ENCODE measurements around the gene OS9. TPM values are rescaled to one million over a fixed set of nuclear protein-coding genes. Genes with fewer than 3 reads are reported as not detected.

OS9 gene
- total RNA-seq, 1 donor from 2014 or later, result 150 TPM

DNA sequence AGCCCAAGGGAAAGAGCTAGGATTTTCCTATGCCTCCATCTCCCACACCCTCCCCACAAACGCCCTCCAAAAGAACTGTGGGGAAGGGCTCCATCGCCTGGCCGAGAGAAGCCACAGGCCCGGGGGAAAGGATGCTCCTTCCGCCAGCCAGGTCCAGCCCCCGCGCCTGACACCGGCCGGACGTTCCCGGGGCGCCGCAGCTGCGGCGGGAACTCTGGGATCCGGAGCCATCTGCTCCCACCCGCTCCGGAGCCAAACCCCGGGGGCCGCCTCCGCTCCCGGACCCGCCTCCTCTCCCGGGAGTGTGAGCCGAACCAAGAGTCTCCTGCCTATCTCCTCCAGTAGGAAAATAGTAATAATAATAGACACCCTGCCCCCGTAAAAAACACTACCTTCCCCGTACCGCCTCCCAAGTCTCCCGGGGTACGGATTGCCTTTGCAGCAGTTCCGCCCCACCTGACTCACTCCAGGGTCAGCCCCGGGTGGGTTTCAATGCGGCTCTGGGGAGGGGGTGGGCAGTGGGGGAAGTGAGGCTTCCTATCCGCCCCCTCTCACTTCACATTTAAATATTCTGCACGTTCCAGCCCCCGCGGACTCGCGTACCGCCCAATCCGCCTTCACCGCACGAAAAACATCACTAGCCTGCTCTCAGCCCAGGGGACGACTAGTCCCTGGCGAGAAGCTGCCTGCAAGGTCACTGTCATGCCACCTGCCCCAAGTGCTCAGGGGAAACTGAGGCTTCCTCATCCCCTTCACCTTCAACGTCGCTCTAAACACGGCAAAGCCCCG lies 42.2 kb downstream of the OS9 start:
- DNase-seq (ENCODE audit: low spot score), result no peak

DNA sequence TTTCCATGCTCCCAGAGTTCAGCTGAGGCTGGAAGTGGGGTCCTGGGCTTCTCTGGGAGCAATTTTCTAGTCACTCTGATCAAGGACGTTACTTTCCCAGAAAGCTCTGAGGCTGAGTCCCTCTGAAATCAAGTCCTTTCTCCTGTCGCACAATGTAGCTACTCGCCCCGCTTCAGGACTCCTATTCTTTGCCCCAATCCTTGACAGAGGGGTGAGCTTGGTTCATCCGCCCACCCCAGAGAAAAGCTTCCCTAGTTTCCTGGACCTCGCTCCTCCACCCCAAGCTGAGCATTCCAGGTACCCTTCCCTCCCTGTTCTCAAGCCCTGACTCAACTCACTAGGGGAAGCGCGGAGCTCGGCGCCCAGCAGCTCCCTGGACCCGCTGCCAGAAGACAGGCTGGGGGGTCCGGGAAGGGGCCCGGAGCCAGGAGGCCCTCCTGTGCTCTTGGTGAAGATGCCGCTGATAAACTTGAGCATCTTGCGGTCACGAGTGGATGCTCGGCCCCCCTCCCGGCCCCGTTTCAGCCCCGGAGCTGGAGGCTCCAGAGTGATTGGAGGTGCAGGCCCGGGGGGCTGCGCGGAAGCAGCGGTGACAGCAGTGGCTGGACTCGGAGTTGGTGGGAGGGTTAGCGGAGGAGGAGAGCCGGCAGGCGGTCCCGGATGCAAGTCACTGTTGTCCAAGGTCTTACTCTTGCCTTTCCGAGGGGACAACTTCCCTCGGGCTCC lies 43.0 kb downstream of the OS9 start:
- no peak for DNase-seq (ENCODE audit: low spot score)

DNA sequence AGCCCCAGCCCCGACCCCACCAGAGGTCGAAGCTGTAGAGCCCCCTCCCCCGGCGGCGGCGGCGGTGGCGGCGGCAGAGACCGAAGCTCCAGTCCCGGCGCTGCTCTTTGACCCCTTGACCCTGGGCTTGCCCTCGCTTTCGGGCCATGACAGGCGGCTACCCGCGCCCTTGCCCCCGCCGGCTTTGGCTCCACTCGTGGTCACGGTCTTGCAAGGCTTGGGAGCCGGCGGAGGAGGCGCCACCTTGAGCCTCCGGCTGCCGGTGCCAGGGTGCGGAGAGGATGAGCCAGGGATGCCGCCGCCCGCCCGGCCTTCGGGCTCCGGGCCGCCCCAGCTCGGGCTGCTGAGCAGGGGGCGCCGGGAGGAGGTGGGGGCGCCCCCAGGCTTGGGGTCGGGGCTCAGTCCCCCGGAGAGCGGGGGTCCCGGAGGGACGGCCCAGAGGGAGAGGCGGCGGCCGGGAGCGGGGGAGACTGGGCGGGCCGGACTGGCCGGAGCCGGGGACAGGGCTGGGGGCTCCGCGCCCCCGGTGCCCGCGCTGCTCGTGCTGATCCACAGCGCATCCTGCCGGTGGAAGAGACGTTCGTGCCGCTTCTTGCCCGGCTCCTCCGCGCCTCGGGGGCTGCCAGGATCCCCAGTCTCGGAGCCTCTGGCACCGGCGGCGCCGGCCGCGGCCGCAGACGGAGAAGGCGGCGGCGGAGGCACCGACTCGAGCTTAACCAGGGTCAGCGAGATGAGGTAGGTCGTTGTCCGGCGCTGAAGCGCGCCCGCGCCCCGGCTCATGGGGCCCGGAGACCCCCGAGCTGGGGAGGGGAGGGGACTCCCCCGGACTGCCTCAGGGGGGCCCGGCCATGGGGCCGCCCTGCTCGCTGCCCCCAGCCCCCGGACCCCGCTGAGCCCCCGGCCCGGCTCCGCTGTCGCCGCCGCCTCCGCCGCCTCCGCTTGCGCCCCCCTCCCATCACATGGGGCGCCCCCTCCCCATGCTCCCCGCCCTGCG lies 43.8 kb downstream of the OS9 start:
- no peak for DNase-seq (ENCODE audit: low spot score)

DNA sequence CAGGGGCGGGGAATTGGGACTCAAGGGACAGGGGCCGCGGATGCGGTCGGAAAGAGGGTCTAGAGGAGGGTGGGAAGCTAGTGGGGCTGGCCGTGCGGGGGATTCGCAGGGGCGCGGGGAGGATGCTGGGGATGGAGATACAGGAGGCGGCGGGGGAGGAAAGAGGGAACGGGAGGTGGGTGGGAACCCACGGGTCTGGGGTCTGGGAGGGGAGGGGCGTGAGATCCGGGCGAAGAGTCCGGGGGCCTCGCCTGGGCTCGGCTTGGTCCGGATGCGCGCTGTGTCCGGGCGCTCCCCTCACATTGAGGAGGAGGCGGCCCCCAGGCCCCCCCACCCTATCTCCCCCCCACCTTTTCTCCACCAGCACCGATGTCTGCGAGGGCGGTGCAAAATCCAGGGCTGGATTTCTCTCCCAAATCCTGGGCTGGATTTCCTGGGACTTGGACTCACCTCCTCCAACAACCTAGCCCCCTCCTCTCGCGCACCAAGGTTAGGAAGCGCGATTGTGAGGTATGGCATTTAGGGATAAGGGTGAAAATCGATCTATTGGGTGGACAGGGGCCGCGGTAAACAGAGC lies 44.8 kb downstream of the OS9 start, which contains the start of gene AGAP2:
AGAP2 (minus strand) TSS at position 82 of the 577 bp plus-strand sequence. CDS start 496 bp downstream, outside the sequence.
- DNase-seq (ENCODE audit: low spot score), result no peak

DNA sequence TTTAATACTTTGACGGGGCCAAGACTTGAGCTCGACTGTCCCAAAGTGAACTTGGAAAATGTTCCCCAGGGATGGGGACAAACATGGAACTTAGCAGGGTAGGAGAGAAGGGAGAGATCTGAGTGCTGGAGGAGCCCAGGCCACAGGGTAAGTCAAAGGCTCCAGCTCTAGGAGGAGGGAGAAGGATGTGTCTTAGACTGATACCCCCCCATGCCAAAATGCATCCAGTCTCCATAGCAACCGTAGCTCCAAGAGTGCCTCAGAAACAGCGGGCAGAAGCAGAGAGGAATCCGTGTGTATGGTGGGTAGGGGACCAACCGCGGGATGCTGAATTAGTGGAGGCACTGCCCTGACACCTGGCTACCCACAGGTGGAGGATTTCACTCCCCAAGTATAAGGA lies 45.5 kb downstream of the OS9 start:
- no peak for DNase-seq (ENCODE audit: low spot score)

DNA sequence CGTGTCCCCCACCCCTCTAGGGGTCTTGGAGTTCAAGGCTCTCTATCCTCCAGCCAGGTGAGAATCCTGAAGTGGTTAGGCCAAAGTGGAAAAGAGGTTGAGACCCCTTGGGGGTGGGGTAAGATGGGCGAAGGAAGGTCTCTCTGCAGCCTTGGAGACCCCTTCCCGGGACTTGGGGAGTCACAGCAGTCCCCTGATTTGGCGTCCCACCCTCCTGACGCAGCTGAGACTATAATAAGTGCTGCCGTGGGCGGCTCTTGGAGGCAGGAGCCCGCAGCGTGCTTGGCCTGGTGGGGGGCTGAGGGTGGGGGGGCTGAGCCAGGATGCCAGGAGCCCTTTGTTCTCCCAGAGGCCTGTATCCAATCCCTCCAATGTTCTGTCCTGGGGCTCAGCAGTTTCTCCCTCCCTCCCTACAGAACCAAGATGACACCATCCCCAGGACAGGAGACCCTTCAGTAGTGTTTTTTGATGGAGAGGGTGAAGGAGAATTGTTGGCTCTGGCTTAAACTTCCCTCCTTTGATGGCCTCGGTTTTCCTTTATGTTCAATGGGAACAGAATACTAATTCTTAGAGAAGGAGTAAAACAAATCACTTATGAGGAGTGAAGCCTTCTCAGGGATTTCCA lies 46.1 kb downstream of the OS9 start:
- DNase-seq (ENCODE audit: low spot score), result no peak

DNA sequence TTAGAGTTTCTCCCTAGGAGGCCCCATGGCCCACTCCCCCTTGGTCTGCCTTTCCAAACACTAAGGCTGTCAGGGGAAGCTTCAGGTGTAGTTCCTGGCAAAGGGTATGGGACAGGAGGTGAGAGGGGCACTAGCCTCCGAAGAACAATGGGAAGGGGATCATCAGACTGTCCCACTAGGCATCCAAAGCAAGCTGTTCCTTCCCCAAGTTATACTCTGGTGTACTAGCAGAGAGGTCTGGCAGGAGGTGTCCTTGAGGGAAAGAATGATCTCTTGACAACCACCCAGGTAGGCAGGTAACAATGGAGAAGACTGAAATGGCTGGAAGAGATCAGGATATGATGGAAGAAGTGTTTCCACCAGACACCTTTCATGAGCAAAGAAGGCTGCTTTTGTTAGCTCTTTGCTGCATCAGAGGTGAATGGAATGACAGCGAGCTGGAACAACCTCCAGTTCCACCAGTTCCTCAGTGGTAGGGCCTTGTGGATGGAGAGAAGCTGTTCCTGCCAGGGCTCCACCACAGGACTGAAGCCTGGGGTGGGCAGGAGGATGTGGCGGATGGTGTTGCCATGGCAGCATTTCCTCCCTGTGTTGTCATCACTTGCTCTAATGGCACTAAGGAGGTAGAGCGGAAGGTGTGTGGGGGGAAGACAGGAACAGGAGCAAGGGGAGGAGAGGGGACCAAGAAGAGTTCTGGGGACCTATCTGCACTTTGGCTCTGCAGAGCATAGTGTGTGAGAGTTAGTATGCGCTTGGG lies 46.9 kb downstream of the OS9 start:
- DNase-seq (ENCODE audit: low spot score), result no peak

DNA sequence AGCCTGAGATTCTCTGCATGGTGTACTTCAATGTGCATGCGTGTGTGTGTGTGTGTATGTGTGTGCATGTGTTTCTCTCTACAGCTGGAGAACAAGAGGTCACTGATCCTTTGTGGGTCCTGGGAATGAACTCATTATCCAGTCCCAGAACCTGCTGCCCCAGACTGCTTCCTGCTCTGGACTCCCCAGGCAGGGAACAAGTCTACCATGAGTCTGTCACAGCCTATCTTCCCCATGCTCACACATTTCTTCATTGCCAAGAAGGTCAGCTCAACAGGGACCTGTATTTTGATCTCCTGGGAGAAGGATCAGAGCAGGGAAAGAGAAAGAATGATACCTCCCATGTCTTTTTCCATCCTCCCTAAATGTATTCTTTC lies 47.5 kb downstream of the OS9 start:
- no peak for DNase-seq (ENCODE audit: low spot score)

DNA sequence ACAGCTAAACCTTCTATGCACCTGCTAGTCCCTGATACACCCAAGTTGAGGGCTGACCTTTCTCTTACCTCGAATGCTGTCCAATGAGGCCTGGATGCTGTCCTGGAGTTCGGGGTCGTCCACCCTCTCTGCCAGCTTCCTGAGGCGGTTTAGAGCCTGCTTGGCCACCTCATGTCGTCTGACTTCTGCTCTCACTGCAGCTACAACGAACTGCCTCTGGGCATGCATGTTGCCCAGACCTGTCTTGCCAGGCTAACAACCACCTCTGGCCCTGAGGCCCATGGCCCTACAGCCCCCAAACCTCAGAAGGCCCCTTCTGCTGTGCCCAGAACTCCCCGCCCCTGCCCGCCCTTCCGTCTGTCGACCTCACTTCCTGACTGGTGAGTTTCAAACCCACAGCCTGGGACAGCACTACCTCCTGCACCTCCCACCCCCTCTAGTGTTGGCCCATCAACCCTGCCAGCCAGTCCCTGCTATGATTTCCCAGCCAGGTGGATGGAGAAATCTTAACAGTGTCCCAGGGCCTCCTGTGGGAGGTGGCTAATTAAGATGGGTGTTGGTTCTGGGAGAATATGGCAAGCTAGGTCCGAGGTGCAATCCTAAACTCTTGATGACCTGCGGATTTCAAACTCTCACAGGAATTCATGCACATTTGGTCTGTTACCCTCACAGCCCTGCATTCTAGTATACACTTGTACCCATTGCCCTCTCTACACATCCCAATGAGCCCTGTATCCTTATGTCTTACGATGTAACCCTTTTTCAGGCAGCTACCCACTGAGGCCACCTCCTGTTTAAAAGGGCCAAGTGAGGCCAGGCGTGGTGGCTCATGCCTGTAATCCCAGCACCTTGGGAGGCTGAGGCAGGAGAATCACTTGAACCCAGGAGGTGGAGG lies 48.2 kb downstream of the OS9 start:
- DNase-seq (ENCODE audit: low spot score), result no peak

DNA sequence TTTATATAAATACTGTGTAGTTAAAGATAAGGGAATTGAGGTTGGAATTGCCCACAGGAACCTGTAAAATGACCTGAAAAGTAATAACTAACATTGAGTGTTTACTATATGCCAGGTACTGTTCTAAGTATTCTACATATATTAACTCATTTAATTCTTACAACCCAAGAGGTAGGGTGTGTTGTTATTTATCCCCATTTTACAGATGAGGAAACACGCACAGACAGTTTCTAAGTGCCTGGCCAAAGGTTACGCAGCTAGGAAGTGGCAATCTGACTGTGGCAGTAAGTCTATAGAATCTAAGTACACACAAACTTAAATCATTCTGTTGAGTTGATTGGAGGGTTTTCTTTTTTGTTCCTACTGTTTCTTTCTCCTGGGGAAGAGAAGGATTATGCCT lies 49.8 kb downstream of the OS9 start:
- DNase-seq (ENCODE audit: low spot score), result no peak

DNA sequence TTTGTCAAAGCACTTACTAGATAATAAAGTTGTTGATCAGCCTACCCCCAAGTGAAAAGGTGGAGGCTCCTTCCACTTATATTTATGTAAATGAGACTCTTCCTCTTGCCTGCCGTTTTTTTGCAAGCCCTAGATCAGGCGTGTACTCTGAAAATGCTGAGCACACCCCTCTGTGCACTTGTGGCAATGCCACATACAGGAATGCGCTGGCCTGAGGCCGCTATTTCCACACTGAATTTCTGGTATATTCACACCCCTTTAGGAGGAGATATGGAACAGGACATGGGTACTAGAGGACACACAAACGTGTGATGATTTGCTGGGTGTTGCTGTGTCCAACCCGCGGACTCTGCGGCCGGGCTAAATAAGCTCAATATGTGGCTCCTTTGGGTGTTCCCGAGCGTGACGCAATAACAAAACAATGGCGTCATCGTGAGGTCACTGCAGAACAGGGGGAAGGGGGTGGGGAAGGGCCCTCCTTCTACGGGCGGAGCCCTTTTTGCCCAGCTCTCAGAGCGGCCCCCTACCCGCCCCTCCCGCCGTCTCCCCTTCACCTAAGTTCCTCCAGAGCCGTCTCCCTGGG lies 50.4 kb downstream of the OS9 start:
- no peak for DNase-seq (ENCODE audit: low spot score)

DNA sequence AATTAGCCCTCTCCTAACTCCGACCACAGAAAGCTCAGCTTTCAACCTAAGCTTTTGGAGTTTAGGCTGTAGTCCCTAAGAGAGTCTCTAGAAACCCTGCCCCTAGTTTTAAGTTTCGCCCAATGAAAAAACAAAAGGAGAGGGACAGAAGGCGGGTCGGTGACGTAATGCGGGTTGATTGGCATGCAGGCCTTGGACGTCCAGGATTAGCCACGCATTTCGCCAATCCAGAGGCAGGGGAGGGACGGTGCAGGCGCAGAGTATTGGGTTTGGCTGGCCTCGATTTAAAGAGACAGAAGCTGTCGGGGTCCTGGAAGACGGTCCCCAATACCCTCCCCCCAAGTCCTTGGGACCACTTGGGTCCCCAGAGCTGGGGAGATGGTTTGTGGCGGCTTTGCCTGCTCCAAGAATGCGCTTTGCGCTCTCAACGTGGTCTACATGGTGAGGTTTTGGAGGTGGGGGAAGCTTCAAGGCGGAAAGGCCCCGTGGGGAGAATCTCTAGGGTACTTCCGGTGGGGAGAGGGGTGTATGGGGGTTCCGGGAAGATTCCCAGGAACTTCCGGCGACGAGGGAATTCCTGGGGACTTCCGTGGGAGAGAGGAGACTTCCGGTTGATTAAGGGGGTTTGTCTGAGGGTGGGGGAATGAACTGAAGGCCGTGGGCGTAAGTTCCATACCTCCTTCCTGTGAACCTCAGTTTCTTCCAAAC lies 51.0 kb downstream of the OS9 start, which contains the start of gene TSPAN31:
TSPAN31 (plus strand) TSS at position 263 of the 708 bp plus-strand sequence; CDS start at position 379, 116 bp downstream.
- DNase-seq (ENCODE audit: low spot score), result peak; percentile 99

DNA sequence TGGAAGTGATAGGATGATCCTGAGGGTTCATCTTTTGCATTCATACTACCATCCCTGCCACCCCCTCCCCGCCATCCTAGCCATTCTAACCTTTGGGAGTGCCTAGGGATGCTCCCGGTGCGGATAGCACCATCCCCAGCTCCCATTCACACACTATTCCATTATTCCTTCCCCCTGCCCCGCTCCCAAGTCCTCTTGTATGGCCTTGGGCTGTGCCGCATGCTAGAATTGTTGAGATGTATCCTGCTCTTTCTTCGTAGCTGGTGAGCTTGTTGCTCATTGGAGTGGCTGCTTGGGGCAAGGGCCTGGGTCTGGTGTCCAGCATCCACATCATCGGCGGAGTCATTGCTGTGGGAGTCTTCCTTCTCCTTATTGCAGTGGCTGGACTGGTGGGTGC lies 51.6 kb downstream of the OS9 start:
- DNase-seq (ENCODE audit: low spot score), result no peak

DNA sequence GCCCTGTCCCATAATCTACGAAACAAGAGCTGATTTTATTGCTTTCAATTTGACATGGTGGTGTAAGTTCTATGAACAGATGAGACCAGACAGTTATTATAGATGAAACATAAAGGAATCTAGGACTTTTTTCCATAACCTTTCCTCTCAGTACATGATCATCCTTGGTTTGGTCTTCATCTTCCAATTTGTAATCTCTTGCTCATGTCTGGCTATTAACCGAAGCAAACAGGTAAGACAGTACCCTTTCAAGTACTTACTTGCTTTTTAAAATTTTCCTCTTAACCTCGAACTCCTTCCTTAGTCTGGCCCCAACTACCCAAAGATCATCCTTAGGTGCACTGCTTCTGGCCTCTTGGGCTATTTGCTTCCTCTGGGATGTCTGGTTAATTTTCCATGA lies 52.1 kb downstream of the OS9 start:
- no peak for DNase-seq (ENCODE audit: low spot score)

DNA sequence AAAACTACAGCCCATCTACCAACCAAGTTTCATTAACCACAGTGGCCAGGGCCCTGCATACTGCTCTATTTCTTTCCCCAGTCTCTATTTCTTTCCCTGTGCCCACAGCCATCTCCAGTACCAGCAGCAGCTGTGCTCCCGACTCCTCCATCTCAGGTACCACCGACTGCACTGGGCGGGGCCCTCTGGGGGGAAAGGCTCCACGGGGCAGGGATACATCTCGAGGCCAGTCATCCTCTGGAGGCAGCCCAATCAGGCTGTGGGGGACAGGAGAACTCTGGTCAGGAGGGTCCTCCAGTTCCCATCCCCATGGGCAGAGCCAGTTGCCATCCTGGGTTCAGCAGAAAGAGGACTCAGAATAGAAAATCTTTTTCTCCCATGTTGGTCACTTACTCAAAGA lies 55.1 kb downstream of the OS9 start:
- DNase-seq (ENCODE audit: low spot score), result no peak

DNA sequence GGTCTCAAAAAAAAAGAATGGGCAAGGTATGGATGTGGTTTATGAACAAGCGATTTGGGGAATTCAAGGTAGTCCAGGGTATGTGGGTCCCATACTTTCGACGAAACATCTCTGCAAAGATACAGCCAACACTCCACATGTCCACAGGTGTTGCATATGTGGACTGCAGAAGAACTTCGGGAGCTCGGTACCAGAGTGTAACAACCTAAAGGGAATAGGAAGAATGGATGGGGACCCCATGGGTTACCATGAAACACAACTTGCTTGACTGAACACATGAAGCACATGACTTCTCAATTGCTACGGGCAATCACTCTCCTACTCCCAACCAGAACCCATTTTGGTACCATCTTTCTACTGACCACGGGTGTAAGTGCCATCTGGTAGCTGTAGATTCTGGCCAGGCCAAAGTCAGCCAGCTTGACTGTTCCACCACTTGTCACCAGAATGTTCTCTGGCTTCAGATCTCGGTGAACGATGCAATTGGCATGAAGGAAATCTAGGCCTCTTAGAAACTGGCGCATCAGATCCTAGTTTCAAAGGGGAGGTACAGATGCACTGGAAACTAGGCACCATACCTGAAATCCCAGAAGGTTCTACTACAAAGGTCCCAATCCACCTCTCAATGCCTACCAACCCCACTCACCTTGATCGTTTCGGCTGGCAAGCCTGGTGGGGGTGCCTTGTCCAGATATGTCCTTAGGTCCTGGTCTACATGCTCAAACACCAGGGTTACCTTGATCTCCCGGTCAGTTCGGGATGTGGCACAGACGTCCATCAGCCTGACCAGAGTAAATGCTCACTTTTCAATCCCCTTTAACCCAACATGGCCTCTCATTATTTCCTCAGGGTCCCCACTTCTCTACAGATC lies 56.9 kb downstream of the OS9 start:
- DNase-seq (ENCODE audit: low spot score), result no peak

DNA sequence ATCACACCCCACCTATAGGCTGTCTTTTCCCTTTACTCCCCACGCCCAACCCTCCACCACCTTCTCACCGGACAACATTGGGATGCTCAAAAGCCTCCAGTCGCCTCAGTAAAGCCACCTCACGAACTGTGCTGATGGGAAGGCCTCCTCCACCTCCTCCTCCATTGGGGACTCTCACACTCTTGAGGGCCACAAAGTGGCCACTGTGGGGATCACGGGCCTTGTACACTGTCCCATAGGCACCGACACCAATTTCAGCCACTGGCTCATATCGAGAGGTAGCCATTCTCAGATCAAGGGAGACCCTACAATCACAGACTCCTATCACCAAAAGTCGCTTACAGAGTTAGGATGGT lies 57.5 kb downstream of the OS9 start:
- DNase-seq (ENCODE audit: low spot score), result no peak

All from umbilical cord (tissue), 2 donors.